SIG-M5 treated with dmso at 0.1 percent for 504 hours (cell line): ENCODE data around the gene SHISAL1.

Experiments
- DNase-seq: peaks from one replicate; lab custom pipeline; 2025; ENCODE audit not compliant: unreplicated experiment; lab: John Stamatoyannopoulos, UW

The SHISAL1 gene

DNA sequence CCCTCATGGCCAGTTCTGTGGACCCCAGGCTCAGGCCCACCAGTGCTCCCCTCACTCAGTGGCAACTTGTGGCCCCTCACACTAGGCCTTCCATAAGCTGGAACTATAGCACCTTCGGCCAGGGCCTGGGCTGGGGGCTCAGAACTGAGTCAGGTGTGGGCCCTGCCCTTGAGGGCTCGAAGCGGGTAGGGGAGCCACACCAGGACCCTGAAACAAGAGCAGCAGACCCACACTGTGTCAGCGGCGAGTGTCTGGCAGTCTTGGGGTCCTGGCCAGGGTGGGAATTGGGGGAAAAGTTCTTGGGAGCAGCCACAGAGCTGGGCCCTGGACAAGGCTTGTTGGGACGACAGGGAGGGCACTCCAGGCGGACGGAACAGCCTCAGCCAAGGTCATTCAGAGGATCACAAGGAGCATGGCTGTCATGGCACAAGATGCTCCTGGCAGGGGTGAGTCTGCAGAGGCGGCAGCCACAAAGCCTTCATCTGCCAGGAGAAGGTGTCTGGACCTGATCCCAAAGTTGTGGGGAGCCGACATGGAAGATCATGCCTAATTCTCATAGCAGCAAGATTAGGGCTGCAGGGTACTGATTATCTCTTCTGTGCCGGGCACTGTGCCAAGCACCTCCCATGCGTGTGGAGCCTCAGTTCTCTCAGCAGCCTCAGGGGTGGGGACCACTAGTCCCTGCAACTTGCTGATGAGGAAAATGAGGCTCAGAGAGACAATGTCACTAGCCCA lies 50.7 kb downstream of the SHISAL1 start:
- no peak for DNase-seq

DNA sequence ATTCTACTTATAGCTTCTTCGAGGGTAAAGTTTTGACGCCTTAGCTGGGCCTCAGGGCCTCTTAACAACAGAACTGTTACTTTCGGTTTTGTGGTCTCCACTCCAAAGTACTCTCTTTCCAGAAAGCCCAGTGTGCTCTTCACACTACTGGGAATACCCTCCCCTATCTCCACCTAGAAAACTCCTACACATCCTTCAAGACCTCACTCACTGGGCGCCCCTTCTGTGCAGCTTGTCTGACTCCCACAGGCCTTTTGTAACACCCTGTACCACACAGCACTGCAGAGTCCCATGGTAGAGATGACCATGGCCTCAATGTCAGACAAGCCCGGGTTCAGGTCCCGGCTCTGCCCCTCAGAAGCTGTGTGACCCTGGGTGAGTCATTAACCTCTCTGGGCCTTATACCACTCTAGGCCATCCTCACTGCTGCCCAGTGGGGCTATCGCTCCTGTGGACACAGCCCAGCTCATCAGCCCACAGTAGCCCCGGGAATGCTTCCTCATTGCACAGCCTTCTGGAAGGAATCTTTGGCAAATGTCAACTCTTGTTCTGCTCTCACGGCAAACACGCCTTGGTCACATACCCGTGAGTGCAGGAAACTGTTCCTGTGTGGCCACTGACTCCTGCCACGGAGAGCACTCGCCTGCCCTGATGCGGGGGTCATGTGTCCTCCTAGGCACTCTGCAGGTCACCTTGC lies 51.4 kb downstream of the SHISAL1 start:
- DNase-seq, result no peak

DNA sequence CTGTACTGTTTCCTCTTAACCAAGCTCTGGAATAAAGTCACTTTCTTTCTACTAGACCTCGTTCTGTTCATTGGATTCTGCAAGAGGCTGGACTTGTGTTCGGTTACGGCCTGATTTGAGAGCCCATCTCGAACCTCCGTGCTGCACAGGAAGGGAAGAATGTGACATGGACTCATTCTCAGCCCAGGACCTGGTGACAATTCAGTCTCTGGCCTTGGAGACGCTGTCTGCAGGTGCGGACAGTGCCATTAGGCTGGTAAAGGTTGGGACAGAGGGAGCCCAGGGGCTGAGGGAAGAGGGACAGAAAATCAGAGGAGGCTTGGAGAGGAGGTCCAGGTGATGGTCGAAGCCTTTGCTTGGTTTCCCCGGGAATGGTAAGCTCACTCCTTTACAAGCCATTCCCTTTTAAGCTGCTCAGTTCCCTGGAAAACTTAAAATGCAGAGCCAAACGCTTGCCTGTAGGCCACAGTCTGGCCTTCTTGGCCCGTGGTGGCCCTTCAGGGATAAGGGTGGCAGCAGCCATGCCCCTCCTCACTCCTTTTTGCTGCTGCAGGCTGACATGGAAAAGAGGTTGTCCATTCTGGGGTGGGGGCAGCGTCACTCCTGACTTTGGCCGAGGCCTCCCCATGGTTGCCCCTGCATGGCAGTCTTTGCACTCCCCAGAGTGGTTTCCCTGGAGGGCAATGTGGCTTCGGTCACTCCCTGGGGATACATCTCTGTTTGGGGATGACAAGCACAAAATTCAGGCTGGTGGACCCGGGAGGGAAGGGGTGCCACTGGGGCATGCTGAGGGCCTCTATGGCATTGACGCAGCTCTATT lies 52.3 kb downstream of the SHISAL1 start:
- no peak for DNase-seq

DNA sequence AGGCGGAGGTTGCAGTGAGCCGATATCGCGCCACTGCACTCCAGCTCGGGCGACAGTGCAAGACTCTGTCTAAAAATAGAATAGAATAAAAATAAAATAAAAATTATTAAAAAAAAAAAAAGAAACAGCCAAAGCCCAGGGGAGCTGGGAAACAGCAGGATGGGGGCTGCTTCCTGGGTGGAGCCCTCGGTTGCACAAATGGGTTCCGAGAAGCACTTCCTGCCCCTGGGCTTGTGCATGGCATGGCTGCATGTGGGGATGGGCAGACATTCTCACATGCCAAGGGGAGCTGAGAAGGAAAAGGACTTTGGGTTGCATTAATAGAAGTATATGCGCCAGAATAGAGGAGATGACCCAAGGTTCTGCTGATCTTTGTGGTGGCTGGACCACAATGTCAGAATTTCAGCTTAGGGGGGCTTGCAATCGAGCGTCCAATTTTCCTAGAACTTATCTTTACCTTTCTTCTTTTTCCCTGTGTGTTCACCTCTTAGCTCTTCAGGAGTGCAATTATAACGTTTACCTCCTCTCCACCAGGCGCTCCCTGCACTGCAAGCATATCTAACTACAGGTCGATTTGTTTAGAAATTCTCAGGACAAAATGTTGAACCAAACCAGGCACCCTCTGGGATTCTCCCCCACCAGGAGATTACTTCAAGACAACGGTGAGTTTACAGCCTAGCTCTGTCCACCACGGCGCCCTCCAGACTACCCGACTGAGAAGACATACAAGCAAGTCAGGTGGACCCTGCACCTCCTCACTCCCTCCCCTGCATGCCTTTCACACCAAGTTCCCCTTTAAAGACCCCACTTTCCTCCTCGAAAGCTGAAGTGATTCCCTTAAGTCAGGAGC lies 53.2 kb downstream of the SHISAL1 start:
- DNase-seq, result no peak

DNA sequence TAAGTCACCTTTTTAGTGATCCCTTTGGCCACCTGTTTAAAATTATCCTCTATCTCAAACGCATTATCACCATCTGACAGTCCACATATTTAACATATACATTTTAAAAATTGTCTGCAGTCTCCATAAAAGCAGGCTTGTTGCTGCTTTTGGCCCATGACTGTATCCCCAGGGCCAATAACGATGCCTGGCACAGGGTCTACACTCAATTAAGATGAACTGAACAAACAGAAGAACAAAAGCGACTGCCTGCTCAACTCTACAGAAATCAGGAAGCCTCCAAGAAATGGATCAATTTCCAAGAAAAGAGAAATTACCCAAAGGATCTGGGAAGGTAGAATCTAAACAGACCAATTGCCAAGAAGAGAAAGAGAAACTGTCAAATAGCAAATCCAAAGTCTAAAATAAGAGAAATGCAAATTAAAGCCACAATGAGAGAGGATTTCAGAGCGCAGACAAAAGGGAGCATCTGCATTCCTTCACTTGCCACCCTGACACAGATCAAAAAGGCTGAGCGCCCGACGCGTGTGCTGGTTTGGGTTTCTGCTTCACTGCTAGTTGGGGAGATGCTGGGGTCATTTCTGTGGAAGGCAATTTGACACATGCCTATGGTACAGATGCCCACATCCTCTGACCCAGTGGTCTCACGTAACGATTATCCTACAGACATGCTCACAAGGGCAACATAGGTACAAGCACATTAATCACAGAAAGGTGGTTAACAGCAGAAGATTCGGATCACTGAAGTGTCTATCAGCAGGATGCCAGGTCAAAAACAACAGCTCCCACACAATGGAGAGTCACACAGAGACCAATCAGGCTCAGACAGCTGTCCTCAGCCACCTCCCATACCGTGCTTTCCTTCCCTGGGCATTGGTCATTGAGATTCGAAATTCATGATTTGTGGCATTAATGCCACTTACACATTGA lies 55.9 kb downstream of the SHISAL1 start:
- no peak for DNase-seq

DNA sequence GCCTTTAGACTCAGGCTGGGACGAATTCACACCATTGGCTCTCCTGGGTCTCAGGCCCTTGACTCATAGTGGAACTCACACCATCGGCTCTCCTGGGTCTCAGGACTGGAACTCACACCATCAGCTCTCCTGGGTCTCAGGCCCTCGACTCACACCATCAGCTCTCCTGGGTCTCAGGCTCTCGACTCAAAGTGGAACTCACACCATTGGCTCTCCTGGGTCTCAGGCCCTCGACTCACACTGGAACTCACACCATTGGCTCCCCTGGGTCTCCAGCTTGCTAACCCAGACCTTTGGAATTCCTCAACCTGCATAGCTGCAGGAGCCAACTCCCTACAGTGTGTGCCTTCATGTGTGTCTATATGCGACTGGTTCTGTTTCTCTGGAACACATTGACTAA lies 56.7 kb downstream of the SHISAL1 start:
- DNase-seq, result no peak

DNA sequence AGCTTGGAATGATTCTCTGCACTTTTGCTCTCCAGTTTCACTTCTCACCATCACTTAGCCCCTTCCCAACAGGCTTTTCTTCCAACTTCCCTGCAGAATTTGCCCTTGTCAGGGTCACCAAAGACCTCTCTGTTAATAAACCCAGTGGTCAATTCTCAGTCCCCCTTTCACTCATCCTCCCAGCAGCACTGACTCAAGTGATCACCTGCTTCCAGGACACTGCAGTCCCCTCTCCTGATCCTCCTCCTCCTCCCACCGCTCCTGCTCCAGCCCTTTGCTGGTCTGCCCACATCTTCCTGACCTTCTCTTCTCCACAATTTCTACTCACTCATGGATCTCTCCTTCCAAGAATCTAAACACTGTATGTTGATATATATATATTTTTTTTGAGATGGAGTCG lies 57.9 kb downstream of the SHISAL1 start:
- no peak for DNase-seq

DNA sequence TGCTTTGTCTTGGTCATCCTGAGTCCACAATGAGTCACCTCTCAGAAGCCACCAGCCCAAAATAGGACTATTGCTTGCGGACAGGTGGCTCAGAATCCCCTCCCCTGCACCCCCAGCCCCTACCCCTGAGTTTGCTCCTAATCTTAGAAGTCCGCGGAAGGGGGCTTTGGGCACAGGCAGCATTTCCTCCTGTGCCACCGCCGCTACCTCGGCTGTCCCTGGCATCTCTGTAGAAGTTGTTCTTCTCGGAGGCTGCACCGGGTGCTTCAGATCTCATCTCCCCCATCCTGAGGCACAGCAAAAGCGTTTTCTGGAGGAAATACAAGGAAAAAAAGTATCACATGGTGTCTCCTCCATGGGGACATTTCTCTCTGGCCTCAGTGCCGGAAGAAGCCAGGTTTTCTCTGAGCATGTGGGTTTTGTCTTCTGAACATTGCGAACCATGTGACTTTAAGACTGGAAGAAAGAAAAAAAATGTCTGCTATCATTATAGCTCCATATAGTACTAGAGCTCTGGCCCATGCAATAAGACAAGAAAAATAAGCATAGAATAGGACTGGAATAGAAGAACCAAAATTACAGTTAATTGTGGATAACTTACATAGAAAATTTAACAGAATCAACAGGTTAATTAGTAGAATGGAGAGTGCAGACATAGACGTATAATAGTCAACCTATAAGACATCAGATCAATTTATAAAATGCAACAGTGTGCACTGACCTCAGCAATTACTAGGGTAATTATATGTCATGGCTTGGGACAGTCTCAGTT lies 63.2 kb downstream of the SHISAL1 start:
- DNase-seq, result no peak

DNA sequence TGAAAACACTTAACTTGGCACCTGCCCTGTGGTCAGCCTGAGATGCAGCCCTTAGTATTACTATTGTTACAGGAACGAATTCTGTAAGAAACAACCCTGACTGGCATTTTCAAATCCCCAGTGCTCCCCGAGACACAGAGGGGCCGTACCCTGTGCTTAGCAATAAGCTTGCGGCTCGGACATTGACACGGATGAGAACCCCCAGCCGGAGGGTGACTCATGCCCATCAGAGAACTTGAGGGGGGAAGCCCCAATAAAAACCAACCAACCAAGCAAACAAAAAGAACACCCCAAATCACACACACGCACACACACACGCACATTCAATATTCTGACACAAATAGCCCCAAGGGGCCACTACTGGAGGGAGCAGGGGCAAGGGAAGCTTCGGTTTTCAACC lies 63.8 kb downstream of the SHISAL1 start:
- DNase-seq, result no peak

DNA sequence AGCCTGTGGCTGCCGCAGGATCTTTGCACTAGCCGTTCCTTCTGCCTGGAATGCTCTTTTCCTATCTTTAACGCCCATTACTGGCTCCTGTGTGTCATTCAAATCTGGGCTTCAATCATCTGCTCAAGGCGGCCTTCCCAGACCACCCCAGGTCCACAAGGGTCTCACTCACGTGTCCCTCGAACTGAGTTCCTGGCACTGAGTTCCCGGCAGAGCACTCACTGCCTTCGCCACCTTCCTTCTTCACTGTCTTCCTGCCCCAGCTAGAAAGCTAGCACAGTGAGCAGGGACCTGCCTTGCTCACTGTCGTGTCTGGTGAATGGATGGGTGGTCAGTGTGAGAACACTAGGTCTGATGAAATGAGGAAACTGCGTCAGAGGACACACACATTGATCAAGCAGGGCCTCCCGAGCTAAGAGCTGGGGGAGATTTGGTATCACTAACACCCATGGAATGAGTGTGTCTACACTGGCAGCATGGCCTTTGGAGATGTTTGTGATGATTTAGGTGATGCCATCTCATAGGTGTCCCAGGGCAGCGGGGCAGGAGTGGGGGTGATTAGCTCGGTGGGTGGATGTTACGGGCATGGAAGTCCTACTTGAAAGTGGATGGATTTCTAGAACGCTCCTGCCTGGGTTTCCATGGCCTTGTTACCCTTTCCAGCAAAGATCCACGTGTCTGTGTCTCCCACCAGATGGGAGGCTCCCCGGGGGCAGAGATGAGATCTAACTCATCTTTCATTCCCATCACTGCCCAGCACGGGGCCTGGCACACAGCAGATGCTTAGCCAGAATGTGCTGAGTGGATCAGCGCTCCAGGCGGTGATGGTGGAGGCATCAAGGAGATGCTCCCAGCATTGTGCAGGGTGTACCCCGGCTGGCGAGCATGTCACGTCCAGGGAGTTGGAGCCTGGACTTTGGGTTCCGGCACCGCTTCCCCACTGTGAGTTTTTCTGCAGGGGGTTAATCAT lies 64.5 kb downstream of the SHISAL1 start:
- no peak for DNase-seq

DNA sequence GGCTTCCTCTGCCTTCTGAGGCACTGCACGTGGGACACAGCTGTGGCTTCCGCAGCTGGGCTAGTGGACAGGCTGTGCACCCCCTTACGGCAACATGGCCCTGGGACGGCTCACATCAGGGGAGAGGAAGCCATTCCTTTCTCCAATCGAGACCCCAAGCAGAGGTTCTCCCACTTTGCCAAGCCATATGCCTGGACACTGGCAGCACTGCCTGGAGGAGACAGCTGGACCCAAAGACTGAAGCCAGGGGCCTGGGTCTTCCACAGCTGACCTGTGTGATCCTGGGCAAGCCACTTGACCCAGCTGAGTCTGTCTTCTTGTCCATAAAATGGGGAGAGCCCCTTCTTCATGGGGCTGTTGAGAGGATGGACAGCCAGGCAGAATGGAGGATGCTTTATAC lies 65.4 kb downstream of the SHISAL1 start:
- no peak for DNase-seq

DNA sequence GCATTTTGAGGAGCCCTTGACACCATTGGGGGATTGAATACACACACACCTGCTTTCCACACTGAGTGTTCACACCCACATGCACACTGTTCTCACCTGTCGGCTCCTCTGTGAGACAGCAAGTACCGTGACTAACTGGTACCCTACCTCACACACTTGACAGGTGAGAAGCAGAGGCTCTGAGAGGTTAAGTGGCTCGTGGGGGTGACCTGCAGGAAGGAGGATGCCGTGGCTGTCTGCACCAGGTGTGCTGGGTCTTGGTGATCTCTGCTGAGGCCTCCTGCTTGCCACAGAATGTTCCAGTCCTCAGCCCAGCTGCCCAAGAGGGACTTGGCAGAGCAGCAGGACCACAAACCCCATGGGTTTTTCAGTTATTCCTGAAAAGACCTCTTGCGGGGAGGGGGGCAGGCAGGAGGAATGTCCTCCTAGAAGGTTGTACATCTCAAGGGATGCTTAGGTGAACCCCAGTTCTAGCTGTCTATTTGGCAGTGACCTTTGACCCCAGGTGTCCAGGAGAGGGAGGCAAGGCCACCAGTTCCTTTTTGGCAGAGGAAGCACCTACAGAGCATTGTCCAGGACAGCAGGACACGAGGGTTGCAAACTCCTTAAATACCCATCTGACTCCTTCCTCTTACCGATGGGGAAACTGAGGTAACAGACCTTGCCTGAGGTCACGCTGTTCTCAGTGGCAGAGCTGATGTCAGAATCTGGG lies 66.0 kb downstream of the SHISAL1 start:
- DNase-seq, result no peak

DNA sequence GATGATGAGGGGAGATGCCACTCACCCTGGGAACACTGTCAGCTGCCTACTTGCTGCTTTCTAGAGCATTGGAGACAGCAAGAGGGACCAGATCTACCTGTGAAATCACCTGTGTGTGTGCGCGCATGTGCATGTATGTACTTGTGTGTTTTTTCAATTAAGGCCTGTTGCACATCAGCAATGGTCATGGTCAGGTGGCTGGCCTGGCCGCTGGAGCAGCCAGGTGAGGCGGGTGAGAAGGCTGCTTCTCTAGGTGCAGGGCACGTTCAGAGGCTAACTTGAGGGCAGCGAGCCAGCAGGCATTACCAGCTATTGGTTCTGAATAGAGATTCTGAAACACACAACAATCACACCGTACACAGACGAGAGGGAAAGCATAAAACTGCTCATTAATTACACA lies 66.9 kb downstream of the SHISAL1 start:
- no peak for DNase-seq

DNA sequence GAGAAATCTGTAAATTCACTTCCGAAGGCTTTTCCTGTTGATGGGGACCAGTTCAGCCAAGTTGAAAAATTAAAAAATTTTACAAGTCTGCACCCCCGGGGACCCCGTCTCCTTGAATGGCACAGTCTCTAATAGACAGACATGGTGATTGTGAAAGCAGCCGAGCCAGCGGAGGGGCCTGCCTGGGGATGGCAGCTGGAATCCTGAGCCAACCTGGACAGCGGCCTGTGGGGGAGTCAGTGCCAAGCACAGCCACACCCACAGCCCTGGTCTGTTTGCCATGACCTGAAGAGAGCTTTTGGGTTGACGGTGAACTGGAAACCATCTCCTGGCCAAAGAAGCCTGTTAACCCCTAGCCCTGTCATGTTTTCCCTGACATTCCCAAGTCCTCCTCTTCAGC lies 67.3 kb downstream of the SHISAL1 start:
- DNase-seq, result no peak

DNA sequence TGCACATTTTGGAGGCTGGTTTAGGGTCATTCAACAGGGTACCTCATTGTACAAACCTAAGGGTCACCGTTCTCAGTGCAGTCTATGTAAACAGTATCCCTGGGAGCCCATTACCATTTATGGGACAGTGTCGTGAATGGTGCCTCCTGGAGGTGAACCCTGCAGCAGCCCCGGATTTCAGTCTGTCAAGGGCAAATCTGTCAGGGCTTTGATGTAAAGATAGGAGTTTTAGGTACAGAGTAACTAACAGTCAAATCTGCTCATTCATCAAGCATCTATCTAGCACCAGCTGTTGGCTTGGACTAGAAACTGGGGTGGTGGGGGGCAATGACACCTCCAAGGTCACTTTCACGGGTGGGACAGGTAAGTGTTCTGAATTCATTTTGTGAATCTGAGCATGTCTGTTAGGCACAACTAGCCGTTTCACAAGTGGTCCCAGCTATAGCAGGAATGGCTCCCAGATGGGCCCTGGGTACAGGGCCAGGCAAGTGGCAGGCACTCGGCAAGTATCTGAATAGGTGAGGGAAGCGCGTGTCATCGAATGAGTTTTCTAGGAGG lies 68.4 kb downstream of the SHISAL1 start:
- no peak for DNase-seq

DNA sequence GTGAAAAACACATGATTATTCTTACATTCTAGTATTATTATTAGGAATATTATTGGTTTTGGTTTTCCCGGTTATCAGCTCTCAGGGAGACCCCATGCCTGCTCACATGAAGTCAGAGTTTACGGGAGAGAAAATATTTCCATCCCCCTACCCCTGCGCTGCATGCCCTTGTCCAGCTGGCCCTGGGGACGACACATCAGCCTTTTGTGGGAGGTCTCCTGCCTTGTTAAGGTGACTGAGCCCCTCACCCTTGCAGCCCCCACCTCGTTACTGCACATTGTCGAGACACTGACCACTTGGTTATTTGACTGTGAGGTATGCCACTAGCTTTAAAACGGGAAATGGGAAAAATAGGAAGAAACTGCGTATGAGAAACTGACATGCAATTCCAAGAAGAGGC lies 69.0 kb downstream of the SHISAL1 start:
- no peak for DNase-seq
